ENCODE measurements around the gene DSTN.
"Not testable (repeated sequence)": the region's sequence is repeated elsewhere in the genome, so short reads cannot be mapped to it uniquely, and the experiment has no call there.

DSTN gene

DNA sequence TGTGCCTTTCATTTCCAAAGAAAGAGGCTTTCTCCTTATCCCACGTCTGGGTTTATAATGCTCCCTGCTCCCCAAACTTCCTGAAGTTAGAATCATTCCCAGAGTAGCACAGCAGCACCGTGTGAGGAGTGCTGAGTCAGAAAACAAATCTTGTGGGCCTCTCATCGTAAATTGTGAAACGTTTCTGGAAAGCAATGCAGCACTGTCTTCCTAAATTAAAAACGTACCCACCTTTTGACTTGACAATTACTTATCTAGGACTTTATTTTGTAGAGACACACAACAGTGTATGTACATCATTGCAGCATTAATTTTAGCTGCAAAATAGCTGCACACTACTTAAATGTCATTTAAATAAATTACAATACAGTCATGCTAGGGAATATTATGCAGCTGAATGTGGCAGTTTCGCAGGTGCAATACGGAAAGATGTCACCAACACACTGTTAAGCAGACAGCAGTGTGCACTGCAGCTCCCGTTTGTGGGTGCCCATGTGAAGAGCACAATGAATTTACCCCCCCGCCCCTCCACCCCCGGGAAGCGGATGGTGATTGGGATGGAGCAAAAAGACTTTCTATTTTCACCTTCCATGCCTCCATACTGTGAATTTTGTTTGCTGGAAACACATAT is 81.4 kb downstream of the DSTN start:
- no peak for DNase-seq (ENCODE audit: low read depth)

GRCh38 chr20:17651760-17652388 is 82.0 kb downstream of the DSTN start:
- no peak for DNase-seq (ENCODE audit: low read depth)

- DNase-seq (ENCODE audit: low read depth), result no peak
Observed at GRCh38 chr20:17652411-17652810, 82.5 kb downstream of the DSTN start.

DNA sequence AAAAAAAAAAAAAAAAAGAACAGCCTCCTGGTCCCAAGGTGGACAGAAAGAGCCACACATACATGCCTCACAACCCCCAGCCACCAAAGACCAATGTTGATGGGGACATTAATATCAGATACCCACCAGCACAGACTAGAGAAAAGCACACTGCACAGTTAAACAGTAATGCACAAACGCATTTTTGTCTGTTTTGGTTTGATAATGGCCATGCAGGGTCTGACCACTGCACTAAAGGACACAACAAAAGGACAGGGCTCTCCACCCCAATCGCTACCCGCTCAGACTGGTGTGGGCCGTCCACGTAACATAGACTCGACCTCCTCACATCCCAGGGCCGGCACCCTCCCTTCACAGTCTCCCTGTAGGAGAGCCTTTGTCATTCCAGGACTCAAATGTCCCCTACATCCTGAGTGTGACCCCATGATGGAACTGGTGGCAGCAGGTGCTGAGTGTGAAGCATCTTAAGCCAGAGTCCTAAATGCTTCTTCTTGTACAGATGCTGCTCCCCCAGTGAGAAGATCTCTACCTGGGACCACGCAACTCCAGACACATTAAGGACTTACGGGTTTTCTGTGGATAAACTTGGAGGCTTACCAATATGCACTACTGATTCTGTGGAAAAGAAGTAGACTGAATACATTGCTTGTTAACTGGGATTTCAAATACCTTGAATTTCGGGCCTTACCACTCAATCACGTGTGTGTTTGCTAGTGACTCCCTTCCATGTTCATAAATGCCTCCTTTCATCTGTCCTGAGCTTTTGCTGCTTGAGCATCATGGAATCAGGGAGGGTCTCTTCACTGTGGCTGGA is 84.2 kb downstream of the DSTN start:
- DNase-seq (ENCODE audit: low read depth), result no peak

DNA sequence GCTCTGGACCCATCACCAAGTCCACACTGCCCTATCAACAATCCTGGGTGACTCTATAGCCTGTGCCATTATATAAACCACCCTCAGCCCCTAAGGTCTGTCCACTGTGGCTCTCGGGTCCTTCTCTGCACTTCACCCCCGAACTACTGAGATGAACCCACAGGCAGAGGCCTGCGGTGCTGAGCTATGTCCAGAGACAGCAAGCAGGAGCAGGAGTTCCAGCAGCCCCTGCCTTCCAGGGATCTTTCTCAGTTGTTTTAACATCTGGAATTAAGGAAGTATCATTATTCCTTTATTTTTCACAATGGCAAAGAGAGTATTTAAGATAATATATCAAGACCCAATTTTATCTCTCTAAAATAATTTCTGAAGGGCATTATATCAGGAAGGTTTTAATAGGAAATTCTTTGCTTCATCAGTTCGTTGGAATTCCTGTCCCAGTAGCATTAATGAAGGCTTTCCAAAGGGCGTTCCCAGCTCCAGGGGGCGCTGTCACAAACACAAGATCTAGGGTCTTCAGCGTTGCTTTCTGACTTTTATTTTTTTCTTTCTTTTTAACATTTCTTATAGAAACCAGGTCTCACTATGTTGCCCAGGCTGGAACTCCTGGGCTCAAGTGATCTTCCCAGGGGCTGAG is 84.9 kb downstream of the DSTN start:
- DNase-seq (ENCODE audit: low read depth), result no peak

- no peak for DNase-seq (ENCODE audit: low read depth)
Observed at GRCh38 chr20:17655286-17655651, 85.4 kb downstream of the DSTN start.

DNA sequence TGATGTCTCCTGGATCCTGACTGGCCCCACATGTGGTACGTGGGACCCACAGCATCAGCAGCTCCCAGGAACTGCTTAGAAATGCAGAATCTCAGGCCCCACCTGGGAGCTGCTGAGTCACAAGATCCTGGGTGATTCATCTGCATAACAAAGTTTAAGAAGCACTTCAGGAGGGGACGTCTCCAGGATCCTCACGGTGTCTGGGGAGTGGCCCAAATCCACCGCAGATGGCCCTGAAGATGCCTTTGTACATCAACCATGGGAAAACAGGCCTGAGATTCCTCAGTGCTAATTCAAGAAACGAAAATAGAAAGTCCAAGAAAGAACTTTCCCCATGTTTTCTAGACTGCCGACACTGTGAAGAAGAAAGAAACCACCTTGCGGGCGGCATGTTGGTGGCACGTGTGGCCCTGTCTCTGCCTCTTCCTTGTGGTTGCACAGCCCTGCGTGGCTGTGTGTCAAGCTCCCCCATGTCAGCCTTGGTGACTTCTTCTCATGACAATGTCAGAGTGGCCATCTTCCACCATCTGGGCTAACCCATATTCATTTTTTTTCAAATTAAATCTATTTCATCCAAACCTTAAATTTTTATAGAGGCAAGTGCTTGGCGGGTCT is 86.1 kb downstream of the DSTN start:
- DNase-seq (ENCODE audit: low read depth), result no peak

DNA sequence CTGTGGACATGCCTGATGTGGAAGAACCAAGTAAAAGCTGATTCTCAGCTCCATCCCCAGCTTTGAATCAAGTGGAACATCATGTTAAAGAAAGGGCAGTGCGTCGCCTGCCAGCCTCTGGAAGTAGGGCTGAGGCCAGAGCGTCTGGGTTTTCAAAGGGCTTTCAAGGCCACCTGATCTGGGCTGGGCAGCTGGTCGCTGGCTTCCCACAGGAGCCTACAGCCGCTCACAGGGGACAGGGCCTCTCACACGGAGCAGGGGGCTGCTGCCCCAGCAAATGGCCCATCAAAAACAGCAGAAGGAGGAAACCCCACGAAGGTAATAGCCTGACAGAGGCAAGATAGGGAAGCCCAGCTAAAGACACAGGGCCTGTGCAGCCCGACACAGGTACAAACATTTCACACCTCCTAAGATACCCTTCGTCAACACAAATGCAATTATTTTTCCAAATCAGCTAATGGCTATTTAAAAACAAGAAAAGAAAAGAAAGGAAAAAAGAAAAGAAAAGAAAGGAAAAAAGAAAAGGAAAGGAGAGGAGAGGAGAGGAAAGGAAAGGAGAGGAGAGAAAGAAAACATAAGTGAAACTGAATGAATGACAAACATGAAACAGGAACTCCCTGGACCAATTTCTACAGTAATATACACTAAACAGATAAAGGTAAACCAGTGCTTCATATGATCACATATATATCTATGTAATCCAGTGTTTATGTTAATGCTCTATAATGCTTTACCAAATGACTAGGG is 87.4 kb downstream of the DSTN start:
- DNase-seq (ENCODE audit: low read depth), result no peak

- DNase-seq (ENCODE audit: low read depth), result no peak
Observed at GRCh38 chr20:17657898-17658647, 88.2 kb downstream of the DSTN start.

DNA sequence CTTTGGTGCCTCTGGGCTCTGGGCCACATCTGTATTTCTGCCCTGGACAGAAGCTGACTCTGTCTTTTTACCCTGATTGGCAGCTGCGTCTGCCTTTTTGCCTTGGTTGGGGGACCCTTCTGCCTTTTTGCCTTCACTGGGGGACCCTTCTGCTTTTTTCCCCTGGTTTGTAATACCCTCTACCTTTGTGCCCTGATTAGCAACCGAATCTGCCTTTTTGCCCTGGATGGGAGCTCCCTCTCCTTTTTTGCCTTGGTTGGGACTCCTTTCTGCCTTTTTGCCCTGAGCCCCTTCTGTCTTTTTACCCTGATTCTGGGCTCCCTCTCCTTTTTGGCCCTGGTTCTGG is 88.7 kb downstream of the DSTN start:
- DNase-seq (ENCODE audit: low read depth), result no peak

DNA sequence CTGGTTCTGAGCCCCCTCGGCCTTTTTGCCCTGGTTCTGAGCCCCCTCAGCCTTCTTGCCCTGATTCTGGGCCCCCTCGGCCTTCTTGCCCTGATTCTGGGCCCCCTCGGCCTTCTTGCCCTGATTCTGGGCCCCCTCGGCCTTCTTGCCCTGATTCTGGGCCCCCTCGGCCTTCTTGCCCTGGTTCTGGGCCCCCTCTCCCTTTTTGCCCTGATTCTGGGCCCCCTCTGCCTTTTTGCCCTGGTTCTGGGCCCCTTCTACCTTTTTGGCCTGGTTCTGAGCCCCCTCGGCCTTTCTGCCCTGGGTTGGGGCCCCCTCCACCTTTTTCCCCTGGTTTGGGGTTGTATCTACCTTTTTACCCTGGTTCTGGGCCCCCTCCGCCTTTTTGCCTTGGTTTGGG is 89.5 kb downstream of the DSTN start:
- not testable (repeated sequence) for DNase-seq (ENCODE audit: low read depth)
